HG03342 (cell line): ENCODE measurements around the gene ENO4.

Experiments used
- ATAC-seq: cut with Tn5 transposase; IDR thresholded peaks from one replicate; pipeline ENCODE4 v1.9.1; 2021; ENCODE audit warnings: mild to moderate bottlenecking, moderate library complexity; ENCODE audit not compliant: unreplicated experiment

ENO4 gene

DNA sequence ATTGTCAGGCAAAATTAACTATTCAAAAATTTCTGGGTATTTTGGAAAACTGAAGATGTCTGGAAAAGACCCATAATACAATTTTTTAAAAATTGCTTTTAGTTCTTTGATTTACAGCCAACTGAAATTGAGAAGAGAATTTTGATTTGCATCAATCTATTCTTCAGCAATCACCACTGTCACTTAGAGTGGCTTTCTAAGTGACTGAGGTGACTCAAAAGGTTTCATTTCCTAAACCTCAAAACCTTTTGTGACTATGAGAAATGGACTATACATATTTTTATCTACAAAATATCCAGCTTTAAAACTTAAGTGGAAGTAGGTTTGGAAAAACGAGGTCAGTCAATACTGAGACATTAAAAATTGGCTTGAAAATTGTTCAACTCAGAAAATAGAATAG lies 60.0 kb downstream of the ENO4 start:
- no peak for ATAC-seq

DNA sequence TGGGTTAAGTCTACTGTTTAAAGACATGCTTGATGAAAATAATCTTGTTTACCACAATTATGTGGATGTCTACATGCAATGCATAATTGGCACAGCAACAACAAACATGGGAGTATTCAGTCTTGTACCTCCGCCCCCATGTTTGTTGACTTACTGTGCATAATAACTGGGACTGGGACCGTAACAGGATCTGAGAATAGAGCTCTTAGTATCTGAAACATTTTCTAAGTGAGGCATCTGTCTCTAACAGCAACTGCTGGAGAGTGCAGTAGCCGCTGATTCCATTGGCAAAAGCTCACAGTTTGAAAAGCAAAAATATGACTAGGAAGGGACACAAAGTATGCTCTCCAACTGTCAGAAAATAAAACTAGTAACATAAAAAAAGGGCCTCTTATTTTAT lies 61.6 kb downstream of the ENO4 start:
- no peak for ATAC-seq

DNA sequence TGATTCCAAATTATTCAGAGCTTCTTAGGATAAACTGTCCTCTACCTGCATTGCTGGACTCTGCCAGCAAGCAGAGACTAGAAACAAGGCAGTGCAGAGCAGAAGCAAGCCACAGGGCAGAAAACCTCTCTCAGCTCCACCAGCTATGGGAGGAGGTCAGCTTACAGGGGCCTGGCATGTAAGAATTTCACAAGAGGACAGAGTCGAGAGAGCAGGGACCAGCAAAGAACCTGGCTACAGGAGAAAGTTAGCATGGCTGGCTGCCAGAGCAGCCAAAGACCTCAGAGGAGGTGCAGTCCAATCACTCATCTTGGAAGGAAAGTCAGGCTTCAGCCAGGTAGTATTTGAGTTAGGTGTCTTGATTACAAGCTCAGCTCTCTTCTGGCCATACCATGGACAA lies 62.9 kb downstream of the ENO4 start:
- ATAC-seq: no peak

DNA sequence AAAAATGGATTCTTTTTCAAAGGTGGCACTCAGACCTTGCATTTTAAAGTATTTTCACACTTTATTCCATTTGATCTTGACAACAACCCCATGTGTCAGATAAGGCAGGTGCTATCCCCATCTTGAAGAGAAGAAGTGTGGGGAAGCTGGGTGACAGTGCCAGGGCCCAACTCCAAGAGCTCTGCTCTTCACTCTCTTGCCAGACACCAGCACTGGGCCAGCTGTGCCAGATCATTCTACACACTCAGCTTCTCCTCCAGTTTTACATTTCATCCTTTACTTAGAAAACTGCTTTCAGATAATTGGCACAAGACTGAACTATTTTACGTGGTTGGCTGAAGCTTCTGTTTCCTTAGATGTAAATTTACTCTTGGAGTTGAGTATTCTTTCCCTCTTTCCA lies 64.4 kb downstream of the ENO4 start:
- ATAC-seq: no peak

DNA sequence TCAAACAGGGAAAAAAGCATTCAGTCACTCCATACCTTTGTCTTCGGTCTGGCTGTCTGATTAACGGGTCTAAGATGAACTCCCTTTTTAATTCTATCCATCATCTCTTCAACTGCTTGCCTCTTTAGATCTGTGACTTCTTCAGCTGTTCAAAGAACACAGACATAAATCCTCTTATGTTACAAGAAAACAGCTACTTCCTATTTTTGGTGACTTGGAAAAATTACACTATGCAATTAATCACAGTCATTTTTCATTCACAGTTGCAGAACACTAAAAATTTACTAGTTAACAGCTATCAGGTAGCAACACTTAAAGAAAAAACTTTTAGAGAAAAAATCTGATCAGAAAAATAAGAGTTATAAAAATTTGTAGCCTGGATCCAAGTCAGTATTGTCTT lies 66.0 kb downstream of the ENO4 start:
- no peak for ATAC-seq

DNA sequence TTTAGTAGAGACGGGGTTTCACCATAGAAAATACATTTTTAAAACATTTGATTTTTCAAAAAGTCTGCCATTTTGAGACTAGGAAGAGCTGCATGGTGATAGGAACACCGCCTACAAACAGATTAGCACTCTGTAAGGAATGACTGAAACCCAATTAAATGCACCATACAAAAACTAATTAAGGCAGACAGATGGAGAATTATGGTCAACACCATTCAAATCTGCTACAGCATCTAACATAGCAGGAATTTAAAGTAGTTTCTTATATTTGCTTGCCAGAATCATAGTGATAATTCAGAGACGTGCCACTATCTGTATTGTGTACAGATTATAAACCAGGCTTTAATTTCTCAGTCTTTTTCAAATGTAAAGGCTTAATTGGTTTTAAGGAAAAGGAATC lies 68.2 kb downstream of the ENO4 start:
- ATAC-seq: no peak

DNA sequence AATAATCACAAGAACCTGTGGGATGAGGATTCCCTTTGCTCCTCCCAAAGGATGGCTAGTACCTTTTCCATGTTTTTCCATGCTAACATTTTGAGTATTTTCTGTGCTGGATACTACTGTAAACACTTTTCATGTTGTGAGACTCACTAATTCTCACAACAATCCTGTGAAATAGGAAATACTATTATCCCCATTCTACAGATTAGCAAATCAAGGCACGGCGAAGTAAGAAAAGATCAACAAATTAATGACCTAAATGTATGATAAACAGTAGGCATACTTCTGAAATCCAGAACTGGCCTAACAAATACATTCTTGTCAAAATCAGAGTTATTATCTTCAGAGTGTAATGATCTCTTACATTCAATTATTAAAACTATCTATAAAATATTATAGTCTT lies 69.3 kb downstream of the ENO4 start:
- no peak for ATAC-seq

DNA sequence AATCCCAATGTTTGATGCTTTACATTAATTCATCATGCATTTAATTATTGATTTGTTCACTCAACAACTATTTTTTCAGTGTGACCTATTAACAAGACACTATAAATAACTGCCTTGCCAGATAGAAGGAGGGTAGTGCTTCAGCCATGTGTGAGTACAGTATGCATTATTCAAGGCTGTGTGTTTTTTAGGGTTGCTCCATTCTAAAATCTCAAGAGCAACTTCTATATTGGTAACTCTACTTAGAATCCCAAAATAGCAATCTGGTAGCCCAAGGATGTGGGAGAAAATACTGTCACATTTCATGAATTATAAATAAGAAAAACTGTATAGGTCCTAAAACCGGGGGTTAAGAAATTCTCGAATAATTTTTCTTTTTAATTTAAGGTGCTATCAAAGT lies 69.9 kb downstream of the ENO4 start:
- no peak for ATAC-seq

DNA sequence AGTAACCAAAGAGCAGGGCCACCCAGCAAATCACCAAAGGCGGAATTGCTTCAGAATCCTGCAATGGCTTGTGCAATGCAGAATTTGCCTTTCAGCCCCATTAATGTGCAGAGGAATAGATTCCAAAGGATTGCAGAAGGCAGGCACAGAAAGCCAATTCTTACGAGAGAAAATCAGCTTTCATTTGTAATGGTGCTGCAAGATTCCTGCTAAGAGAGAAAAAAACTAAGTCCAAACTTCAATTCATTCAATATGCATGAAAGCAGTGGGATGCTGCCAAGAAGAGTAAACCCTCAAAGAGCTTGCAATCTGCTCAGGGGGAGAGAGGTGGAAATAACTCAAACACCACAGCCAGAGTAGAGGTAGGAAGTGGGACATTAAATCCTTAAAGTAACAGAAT lies 70.4 kb downstream of the ENO4 start:
- no peak for ATAC-seq

DNA sequence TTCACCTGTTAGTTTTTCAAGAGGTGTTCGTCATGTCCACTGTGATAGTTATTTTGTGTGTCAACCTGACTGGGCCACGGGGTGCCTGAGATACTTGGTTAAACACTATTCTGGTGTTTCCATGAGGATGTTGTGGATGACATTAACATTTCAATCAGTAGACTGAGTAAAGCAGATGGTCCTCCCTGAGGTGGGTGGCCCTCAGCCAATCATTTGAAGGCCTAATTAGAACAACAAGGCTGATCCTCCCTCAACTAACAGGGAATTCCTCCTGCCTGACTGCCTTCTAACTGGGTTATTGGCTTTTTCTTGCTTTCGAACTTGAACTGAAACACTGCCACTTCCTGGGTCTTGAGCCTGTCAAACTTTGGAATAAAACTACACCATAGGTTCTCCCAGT lies 75.8 kb downstream of the ENO4 start:
- ATAC-seq: no peak

DNA sequence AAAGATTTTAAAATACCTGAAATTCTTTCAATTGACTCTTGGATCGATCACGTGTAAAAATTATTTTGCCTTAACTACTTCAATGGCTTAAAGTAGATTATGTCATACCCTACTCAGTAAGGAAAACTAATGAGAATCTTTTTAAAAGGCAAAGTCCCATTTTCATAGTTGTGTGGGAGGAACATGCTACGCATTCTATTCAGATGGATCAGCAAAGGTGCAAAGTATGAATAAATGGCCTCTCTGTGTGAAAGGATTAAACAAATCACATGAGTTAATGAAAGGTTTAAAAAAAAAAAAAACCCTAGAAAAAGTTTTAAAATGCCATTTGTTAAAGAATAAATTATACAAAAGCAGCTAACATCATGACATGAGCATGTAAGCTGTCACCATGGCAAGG lies 77.1 kb downstream of the ENO4 start:
- ATAC-seq: no peak

DNA sequence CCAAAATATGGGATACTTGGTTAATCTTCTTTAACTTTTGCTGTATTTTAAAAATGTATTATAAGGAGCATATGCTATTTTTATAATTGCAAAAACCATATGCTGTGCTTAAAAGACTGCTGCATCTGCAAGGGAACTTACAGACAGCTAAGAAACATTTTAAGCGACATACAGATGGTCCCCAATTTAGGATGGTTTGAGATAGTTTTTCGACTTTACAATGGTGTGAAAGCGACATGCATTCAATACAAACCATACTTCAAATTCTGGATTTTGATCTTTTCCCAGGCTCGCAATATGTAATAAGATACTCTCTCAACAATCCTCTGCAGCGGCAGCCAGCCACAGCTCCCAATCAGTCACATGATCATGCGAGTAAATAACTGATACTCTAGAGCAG lies 82.5 kb downstream of the ENO4 start:
- ATAC-seq: no peak
